ENCODE data around the gene KREMEN2.
"Not testable (repeated sequence)": the region's sequence is repeated elsewhere in the genome, so short reads cannot be mapped to it uniquely, and the experiment has no call there.

Gene KREMEN2

DNA sequence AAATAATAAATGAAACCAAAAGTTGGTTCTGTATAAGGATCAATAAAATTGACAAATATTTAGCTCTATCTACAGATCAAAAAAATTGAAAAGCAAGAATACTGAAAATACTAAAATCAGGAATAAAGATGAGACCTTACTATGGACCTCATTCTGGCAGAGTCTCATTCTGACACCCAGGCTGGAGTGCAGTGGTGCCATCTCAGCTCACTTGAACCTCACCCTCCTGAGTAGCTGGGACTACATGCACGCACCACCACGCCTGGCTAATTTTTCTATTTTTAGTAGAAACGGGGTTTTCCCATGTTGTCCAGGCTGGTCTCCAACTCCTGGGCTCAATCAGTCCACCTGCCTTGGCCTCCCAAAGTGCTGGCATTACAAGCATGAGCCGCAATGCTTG lies 22.0 kb upstream of the KREMEN2 start:
- DNase-seq (ENCODE audit: low spot score): no peak

DNA sequence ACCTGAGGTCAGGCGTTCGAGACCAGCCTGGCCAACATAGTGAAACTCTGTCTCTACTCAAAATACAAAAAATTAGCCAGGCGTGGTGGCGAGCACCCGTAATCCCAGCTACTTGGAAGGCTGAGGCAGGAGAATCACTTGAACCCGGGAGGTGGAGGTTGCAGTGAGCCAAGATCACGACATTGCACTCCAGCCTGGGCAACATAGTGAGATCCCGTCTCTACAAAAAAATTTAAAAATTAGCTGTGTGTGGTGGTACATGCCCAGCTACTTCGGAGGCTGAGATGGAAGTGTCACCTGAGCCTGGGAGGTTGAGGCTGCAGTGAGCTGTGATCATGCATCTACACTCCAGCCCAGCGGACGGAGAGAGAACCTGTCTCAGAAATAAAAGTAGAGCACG lies 20.4 kb upstream of the KREMEN2 start:
- DNase-seq (ENCODE audit: low spot score): not testable (repeated sequence)

DNA sequence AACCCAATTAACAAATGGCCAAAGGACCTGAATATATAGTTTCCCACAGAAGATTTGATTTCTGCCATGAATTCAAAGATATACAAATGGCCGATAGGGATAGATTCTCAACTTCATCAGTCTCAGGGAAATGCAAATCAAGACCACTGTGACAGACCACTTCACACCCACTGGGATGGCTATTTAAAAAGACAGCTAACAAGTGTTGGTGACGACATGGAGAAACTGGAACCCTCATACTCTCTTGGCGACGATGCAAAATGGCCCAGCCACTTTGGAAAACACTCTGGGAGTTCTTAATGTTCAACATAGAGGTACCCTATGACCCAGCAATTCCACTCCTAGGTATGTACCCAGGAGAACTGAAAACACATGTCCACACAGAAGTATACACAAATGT lies 17.4 kb upstream of the KREMEN2 start:
- no peak for DNase-seq (ENCODE audit: low spot score)

DNA sequence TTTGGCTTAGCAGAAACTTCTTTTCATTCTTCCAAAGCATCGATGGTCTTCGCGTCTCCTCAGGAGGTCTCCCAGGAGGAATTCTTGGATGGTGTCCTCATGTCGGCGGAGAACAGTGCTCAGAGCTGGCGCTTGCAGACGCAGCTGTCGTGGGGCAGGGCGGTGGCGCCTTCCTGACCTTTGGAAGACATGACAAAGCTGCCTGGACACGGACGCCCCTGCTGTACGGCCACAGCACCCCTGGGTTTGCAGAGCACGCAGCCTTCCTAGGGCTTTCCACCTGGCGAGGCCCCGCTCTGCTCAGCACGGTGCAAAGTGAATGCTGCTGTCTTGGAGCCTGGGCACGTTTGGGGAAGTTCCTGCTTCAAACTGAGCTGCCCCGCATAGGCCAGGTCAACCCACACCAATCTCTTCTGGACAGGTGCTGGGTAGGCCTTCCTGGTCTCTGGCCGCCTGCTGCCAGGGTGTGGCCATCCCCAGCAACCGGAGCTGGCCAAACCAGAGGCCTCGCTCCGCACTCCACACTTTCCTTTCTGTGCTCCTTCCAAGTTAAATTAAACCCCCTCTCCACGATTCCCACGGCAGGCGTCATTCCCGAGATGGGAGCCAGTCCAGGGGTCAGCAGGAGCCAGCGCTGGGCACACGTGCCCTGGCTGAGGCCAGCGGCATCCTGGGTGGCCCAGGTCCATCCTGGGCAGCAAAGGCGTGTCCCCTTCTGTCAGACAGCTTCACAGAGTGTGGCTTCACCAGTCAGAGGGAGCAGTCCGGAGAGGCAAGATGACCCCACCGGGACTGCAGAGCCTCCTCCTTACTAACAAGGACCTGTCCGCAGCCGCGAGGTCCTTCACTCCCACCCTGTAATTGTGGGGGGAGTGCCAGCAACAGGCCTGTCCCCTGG lies 15.0 kb upstream of the KREMEN2 start:
- no peak for DNase-seq (ENCODE audit: low spot score)

DNA sequence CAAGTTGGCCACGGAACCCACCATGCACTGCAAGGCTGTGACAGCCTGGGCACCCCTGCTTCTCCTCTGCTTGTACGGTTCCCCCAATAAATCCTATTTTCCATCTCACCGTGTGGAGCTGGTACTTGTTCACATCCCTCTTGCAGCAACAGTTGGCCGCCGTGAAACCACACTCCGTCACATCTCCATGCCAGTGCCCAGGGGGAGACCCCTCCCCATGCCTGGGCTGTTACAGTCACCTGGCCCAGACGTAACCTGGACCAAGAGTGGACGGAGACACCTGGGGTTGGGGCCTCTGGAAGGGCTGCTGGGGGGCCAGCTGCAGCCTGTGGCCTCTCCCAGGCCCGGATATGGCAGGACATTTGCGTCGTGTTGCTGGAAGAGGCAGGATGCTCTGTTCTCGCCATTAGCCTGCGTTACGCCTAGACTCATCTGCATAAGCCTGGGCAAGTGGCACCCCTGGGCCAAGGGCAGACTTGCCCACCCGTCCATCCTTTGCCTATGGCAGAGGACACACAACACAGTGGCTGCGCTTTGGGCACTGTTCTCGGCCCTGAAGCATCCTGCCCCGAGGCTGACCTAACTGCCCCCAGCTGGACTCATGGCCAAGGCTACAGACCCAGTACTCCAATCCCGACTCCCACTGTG lies 14.2 kb upstream of the KREMEN2 start:
- no peak for DNase-seq (ENCODE audit: low spot score)

DNA sequence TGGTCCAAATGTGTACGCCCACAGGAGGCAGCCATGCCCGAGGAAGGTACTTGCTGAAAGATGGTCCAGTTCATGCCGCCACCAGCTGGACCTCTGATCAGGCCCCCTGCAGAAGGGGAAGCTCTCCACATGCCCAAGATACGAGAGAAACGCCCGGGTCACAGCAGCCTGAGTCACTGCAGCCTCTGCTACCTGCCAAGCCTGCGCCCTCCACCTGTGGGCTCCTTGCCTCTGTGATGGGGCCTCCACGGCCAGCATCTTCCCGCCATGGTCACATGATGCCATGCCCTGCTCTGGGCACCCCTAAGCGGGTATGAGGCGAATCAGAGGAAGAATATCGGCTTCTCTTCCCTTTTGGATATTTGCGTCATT lies 13.7 kb upstream of the KREMEN2 start:
- no peak for DNase-seq (ENCODE audit: low spot score)

DNA sequence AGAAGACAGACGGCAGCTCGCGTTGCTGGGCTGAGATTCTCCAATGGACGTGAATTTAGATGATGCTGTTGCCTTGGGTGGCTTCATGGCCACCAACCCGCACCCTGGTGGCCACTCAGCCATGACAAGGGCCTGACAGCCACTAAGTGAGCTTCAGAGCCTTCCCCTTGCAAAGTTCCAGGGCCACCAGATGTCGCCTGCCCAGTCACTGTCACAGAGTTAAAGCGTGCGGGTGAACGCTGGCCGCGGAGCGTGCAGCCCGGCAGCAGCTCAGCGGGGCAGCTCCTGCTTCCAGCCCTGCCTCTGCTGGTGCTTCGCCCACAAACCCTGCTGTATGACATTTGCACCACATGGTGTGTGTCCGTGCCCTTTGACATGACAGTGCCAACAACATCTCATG lies 13.3 kb upstream of the KREMEN2 start:
- DNase-seq (ENCODE audit: low spot score): no peak

DNA sequence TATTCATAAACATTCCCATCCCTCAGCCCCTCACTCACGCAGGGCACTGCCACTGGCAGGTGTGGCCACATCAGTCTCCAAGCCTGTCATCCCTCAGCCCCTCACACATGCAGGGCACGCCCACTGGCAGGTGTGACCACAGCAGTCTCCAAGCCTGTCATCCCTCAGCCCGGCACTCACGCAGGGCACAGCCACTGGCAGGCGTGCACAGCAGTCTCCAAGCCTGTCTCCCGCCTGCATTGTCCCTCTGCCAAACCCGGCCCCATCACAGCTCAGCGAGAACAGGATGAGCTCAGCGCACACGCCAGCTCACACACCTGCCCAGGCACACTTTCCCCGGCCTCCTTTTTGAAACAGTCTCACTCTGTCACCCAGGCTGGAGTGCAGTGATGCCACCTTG lies 11.4 kb upstream of the KREMEN2 start:
- no peak for DNase-seq (ENCODE audit: low spot score)

DNA sequence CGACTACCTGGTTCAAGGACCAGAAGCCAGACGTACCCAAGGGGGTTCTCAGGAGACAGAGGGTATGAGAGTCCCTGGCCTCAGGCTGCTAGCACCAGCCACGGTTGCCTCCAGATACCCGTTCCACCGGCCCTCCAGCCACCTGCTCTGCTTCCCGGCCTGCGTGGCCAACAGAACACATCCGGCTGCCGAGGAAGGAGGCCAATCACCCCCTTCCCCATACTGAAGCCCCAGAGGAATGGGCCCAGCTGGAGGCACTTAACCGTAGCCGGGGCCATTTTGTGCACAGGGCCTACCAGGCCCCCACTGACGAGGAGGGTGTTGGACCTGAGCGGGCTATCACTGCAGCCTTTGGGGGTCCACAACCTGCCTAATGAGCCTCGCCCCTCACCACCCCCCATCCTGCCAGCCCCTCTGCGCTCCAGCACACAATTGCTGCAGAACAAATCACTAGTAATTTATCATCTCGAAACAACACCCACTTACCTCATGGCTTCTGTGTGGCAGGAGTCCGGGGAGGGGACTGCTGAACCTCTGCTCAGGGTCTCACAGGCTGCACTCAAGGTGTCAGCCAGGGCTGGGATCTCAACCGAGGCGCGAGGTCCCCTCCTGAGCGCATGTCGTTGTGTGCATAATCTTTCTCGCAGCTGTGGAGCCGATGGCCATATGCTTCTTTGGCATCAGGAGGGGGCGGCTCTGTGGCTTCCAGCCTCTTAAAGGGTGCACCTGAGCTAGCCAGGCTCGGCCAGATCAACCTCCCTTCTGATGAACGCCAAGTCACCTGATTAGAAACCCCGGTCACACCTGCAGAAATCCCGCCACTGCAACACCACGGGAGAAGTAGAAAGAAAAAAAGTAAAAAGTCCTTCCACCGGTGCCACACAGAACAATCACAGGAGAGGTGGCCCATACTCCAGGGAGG lies 10.1 kb upstream of the KREMEN2 start:
- no peak for DNase-seq (ENCODE audit: low spot score)

DNA sequence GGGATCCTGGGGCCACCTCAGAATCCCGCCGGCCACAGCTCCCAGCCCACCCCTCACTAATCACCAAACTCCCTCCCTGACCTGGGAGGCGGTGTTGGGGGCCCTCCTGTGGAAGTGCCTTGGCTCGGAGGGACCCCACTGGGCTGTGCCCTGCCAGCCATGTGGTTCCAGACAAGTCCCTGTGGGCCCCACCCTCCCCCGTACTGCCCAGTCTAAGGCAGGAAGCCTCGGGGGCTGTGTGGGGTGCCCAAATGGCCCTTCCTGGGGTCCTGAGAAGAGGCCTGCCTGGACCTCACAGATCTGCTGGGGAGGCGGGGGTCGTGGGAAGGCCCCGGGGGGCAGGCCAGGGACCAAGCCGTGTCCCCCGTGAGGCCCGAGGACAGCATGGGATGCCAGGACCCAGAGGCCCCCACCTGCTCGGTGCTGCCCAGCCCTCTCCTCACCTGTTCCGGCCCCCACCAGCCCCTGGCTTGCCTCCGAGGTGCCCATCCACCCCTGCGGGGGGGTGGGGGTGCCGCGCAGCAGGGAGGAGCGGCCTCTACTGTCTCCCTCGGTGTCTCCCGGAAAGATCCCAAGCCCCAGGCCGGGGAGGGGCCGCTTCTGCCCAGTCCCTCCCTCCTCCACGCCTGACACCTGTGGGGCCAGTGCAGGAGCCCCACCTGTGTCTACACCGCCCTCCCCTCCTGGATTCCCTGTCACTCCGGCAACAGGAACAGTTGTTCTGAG lies 9.3 kb upstream of the KREMEN2 start:
- DNase-seq (ENCODE audit: low spot score): no peak

DNA sequence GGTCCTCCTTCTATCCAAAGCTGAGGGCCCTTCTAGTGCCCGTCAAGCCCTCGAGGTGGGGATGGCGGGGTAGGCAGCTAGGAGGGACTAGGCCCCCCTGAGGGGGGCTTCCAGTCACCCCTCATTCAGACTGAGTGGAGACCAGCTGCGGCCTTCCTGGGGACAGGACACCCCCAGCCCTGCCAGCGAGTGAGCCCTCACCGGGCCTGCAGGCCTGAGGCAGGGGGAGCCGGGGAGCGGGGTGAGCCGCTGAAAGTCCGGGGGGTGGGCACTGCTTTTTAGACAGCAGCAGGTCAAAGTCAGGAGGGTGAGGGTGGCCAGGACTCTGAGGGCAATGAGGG lies 8.7 kb upstream of the KREMEN2 start:
- DNase-seq (ENCODE audit: low spot score): no peak

DNA sequence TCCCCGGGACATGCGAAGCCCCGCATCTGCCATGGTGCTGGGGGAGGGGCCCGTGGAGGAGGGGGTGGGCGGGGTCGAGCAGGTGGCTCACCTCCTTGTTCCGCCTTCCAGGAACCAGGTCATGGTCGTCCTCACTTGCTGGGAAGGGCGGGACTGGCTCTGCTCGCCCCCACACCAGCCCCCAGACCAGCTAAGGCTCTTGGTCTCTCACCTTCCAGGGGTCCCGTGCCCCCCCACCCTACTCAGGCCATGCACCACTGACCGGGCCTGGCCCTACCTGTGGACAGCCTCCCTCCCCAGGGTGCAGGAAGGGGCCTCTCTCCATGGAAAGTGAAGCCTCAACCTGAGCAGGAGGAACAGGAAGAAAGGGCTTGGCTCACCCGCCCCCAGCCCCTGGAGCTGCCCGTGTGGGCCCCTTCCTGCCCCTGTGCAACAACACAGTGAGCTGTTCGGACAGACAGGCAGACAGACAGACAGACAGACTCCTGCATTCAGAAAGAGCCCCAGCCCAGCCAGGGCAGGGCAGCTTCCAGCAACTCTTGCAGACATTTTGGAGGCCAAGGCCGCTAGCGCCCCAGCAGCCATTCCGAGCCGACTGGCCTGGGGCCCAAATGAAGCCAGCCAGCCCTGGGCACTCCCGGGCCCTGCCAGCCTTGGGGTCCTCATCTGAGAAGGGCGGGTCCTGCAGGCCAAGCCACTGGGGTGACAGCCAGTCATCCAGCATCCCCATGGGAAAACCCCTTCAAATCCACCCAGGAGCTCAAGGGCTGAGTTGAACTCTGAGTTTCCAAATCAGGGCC lies 8.1 kb upstream of the KREMEN2 start:
- no peak for DNase-seq (ENCODE audit: low spot score)

DNA sequence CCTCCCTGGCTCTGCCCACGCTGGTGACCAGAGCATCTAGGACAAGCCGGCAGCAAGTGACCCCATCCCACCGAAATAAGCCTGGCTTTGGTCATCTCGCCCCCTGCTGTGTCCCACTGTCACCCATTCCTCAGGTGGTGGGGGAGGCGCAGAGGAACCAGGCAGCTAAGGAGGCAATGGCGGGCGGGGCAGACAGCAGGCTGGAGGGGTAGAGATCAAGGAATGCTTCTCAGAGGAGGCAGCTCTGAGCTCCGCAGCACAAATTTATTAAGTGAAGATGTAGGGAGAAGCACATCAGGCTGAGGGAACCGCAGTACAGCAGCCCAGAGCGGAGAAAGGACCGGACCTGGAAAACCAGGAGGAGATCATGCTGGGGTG lies 7.5 kb upstream of the KREMEN2 start:
- DNase-seq (ENCODE audit: low spot score): no peak

DNA sequence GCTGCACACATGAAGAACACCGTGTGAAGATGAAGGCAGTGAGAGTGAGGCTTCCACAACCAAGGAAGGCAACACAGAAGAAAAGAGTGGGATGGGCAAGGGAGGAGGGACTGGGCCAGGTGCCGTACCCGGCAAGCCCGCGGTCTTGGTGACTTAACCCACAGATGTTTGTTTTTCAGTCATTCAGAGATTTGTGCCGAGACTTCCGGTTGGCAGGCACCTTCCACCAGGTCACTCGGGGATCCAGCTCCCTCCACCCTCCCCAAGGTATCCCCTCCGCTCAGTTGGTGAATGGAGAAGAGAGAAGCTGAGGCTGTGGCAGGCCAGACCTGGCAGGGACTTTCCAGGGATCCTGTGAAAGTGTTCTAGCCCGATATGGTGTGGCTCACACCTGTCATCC lies 4.9 kb upstream of the KREMEN2 start:
- DNase-seq (ENCODE audit: low spot score): no peak

DNA sequence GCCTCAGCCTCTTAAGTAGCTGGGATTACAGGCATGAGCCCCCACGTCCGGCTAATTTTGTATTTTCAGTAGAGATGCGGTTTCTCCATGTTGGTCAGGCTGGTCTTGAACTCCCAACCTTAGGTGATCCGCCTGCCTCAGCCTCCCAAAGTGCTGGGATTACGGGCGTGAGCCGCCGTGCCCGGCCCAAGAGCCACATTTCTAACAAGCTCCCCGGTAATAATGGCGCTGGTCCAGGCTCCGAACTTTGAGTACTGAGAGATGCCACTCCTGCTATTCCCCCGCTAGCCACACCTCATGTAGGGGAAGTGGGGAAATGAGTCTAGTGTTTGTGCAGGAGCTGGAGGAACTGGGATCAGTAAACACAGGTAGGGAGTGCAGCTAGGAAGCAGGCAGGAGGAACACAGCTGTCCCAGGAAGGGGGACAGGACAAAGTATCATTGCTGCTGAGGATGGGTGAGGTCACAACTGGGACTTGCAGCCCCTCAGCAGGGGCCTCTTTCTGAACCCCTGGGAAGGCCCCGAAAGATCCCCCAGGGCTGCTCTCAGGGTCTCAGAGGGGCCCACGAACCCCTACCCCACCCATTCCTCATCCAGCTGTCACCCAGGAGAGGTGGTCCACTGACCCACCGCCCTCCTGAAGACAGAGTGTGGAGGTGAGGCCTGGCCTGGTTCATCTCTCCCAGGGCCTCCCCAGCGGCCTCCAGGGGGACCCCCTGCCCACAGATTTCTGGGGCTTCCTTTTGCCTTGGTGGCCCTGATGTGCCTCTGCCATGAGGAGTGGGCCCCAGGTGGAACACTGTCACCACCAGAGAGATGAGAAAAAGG lies 3.7 kb upstream of the KREMEN2 start:
- no peak for DNase-seq (ENCODE audit: low spot score)

DNA sequence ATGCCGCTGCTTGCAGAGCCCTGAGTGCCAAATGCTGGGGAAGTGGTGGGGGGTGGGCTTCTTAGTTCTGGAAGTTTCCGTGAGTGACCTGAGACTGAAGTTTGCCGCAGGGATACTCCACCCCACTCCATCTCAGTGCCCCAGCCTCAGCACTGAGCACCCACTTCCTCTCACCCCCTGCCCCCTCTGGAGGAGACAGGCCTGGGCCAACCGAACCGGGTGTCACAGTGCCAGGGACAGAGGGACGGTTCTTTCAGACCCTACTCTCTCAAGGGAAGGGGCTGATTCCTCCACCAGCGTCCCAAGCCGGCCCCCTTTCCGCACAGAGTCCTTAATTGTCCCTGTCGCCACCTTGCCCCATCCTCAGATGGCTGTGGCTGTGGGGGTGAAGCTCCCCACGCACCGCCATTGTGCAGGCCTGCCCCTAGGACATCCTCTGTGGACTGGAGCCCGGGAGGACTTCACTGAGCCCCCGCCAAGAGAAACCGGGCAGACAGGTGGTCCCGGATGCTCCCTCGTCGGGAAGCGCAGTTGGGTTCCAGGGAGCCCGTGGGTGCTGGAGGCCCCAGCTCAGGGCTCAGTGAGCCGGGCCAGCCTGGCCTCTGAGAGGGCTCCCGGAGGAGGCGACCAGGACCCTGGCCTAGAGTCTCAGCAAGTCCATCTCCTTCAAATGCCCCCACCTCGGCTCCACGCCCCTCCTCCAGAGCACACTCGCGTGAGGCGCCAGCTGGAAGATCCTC lies 1.6 kb upstream of the KREMEN2 start:
- DNase-seq (ENCODE audit: low spot score): no peak

DNA sequence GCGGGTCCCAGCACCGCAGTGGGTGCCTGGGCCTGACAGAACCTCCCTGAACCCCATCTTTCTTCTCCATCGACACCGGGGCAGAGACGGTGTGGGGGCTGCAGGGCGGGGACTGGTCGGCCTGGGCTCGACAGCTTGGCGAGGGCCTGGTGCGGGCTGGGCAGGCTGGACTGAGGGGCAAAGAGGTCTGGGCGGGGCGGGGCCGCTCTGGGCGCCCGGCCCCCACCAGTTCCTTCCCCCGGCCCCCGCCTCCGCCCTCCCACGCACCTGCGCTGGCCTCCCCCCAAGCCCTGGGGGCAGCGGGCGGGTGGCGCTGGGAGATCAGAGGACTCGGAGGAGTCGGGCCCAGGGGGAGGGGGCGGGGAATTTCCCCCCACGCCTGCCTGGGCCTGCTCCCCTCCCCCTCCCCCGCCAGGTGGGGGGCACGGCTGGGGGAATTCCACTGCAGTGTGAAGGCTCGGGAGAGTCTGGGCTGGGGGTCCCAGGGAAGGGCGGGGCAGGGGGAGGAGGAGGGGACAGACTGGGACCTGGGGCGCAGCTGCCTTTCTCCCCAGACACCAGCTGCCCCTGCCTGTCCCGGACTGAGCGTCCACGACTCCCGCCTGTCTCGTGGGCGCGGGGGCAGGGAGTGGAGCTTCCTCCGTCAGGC lies 877 bp upstream of the KREMEN2 start:
- DNase-seq (ENCODE audit: low spot score): no peak

DNA sequence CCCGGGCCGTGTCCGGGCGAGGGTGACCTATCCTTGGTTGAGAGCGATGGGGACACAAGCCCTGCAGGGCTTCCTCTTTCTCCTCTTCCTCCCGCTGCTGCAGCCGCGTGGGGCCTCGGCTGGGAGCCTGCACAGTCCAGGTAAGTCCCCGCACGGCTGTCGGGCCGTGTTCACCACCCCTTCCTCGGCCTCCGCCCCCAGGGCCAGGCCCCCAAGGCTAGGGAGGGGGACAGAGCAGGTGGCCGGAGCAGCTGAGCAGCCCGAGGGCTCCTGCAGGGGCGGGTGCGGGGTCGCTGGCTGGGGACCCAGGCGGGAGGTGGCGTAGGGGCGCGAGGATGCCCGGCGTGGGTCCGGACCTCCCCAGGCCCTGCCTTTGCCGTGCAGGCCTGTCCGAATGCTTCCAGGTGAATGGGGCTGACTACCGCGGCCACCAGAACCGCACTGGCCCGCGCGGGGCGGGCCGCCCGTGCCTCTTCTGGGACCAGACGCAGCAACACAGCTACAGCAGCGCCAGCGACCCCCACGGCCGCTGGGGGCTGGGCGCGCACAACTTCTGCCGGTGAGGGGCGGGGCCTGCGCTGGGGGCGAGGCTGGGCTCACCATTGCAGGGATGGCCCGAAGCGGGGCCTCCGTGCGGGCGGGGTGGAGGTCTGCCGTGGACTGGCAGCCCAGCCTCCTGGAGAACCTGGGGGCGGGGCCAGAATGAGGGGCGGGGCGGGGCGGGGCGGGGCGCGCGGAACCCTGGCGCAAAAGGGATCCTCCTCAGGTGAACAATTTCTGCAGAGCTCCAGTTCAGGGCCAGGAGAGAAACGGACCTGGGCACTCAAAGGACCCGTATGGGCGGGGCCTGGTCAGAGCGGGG lies 631 bp downstream of the KREMEN2 start:
- peak; percentile 27 for DNase-seq (ENCODE audit: low spot score)

Data from hematopoietic multipotent progenitor cell treated with erythropoietin and hydrocortisone succinate and interleukin-3 and kit ligand, for 17 days (in vitro differentiated cells).